Activated T-cell treated with anti-CD3 and anti-CD28 coated beads, Interleukin-2, amount 50 U/mL, for 72 hours (primary cell): Measurements from ENCODE around the gene ARHGEF11. TPM values are rescaled to one million over a fixed set of nuclear protein-coding genes. Genes with fewer than 3 reads are reported as not detected.
A peak's percentile ranks its signal among the peaks of the same experiment; 100 is the strongest.
"Not testable (repeated sequence)": the region's sequence is repeated elsewhere in the genome, so short reads cannot be mapped to it uniquely, and the experiment has no call there.

Experiments
- ATAC-seq, 2 donors: fragments of 150-1000 bp; cut with Tn5 transposase; replicated peaks in 1 of 2; 2 replicates each; pipeline ENCODE4 v1.10.0; 2021; ENCODE audit warnings: moderate library complexity in 2 of 2, mild to moderate bottlenecking in 1 of 2
- DNase-seq, 2 donors: peaks; one replicate each; pipeline ENCODE4 v3.0.0; 2021 to 2022; ENCODE audit warnings: mixed read lengths in 1 of 2
- H3K27ac Mint-ChIP-seq: one replicate; pipeline ENCODE4 v1.8.0; 2022; ENCODE audit warnings: mild to moderate bottlenecking, moderate library complexity, mixed read lengths
- H3K27me3 Mint-ChIP-seq: one replicate; pipeline ENCODE4 v1.8.0; 2022; ENCODE audit warnings: low read depth, mixed read lengths
- H3K36me3 Mint-ChIP-seq, 2 donors: one replicate each; pipeline ENCODE4 v1.8.0; 2022; ENCODE audit warnings: mixed read lengths in 2 of 2, mild to moderate bottlenecking in 1 of 2; ENCODE audit not compliant: insufficient read depth in 2 of 2
- H3K4me1 Mint-ChIP-seq: one replicate; pipeline ENCODE4 v1.8.0; 2022; ENCODE audit warnings: low read depth, mixed read lengths
- H3K4me3 Mint-ChIP-seq, 2 donors: one replicate each; pipeline ENCODE4 v1.8.0; 2022; ENCODE audit warnings: mild to moderate bottlenecking in 2 of 2, mixed read lengths in 2 of 2, moderate library complexity in 2 of 2
- H3K9me3 Mint-ChIP-seq, 2 donors: one replicate each; pipeline ENCODE4 v1.8.0; 2022; ENCODE audit warnings: mixed read lengths in 2 of 2
- total RNA-seq, 2 donors: library from RNA; stranded (reverse); gene quantifications; one replicate each; pipeline ENCODE4 v1.2.3, GENCODE V29; 2022

ARHGEF11 gene
- total RNA-seq, 2 donors from 2014 or later: 4.0 to 5.2 TPM

DNA sequence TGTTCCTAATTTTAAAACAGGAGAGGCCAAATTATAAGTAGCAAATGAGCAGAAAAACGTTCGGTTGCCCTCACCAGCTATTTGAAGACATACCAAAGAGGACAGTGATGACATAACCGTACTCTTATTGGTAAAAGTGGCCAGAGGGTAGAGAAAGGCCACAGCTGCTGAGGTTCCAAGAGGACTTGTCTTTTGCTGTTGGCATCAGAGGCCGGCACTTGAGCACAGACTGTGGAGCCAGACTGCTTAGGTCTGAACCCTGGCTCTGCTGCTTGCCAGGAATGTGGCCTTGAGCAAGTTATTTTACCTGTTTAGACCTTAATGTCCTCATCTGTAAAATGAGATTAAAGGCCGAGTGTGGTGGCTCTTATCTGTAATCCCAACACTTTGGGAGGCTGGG is 39.2 kb upstream of the ARHGEF11 start:
- no peak for ATAC-seq

DNA sequence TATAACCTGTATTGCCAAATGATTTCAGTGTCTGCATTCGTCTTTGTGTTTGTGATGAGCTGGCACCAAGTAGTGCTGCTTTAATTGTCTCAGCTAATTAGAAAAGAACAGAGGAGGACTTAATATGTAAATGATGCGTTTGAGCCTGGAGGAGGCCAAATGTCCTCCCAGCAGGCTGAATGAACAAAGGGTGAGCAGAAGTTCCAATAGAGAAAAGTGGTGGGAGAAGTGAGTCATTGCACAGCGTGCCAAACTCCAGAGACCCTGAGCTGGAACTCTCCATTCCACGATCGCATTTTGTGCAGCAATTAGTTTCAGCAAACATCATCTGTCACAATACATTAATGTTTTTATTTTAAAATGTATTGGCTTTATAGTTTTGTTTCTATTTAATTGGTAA is 36.2 kb upstream of the ARHGEF11 start:
- ATAC-seq (no peak), DNase-seq (no peak)
- Mint-ChIP-seq H3K27ac (no peak overlapping the region), H3K4me3 (no peak overlapping the region), H3K36me3 (no peaks in the 10 kb centered on the region), H3K4me1 (no peaks in the 10 kb centered on the region), H3K27me3 (peaks cover 24% of the 10 kb centered on the region), H3K9me3 (no peaks in the 10 kb centered on the region)

More for the DNA sequence above, 39.2 kb upstream of the ARHGEF11 start:
- Mint-ChIP-seq H3K4me3 (no peak overlapping the region), H3K27me3 (peaks cover 17% of the 10 kb centered on the region), H3K27ac (no peak overlapping the region), H3K4me1 (no peaks in the 10 kb centered on the region), H3K9me3 (no peaks in the 10 kb centered on the region), H3K36me3 (no peaks in the 10 kb centered on the region)
- DNase-seq: no peak

DNA sequence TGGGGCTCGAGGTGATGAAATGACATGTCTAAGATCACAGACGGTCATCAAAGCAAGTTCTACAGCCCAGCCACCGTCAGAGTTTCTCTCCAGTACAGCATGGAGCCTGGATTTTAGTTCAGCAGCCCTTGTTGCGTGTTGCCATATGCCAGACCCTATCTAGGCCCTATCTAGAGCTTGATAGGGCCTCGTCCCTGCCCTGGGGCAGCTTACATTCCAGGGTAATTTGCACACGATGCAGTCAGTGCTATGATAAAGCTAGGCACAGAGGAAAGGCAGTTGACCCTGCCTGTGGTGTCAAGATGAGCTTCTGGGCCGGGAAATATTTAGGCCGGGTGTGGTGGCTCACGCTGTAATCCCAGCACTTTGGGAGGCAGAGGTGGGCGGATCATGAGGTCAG is 35.2 kb upstream of the ARHGEF11 start:
- Mint-ChIP-seq H3K4me3 (no peak overlapping the region), H3K27me3 (peaks cover 24% of the 10 kb centered on the region), H3K4me1 (no peaks in the 10 kb centered on the region), H3K27ac (no peak overlapping the region), H3K9me3 (no peaks in the 10 kb centered on the region), H3K36me3 (no peaks in the 10 kb centered on the region)
- ATAC-seq (no peak), DNase-seq (no peak)

DNA sequence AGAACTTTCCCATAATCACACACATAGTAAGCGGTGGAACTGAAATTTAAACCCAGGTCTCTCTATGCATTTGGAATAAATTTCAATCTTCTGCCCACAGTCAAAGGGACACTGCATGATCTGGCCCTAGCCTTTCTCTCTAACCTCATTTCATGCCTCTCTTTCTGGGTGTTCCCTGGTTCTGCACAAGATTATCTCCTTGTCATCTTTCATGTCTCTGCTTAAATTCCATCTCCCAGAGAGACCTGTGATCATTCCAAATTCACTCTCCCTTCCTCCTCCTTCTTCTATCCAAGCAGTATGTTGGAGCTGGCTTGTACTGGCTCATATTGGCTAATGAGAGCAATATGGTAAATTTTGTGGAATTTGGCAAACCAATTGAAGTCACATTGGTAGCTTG is 31.9 kb upstream of the ARHGEF11 start:
- H3K36me3 Mint-ChIP-seq: no peaks in the 10 kb centered on the region
- H3K27ac Mint-ChIP-seq: no peak overlapping the region
- peaks cover 8% of the 10 kb centered on the region for H3K4me1 Mint-ChIP-seq
- peaks cover 32% of the 10 kb centered on the region for H3K27me3 Mint-ChIP-seq
- H3K4me3 Mint-ChIP-seq: no peak overlapping the region
- no peak for DNase-seq
- no peak for ATAC-seq
- no peaks in the 10 kb centered on the region for H3K9me3 Mint-ChIP-seq

DNA sequence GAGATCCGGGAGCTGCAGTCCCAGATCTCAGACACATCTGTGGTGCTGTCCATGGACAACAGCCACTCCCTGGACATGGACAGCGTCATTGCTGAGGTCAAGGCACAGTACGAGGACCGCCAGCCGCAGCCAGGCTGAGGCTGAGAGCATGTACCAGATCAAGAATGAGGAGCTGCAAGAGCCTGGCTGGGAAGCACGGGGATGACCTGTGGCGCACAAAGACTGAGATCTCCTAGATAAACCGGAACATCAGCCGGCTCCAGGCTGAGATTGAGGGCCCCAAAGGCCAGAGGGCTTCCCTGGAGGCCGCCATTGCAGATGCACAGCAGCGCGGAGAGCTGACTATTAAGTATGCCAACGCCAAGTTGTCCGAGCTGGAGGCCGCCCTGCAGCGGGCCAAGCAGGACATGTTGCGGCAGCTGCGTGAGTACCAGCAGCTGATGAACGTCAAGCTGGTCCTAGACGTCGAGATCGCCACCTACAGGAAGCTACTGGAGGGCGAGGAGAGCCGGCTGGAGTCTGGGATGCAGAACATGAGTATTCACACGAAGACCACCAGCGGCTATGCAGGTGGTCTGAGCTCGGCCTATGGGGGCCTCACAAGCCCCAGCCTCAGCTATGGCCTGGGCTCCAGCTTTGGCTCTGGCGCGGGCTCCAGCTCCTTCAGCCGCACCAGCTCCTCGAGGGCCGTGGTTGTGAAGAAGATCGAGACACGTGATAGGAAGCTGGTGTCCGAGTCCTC is 28.6 kb upstream of the ARHGEF11 start:
- Mint-ChIP-seq H3K9me3 (no peaks in the 10 kb centered on the region), H3K27ac (no peak overlapping the region), H3K4me3 (peak overlapping the region; percentile 18 to 60), H3K4me1 (peaks cover 8% of the 10 kb centered on the region), H3K27me3 (peaks cover 27% of the 10 kb centered on the region), H3K36me3 (no peaks in the 10 kb centered on the region)
- ATAC-seq (no peak), DNase-seq (peak; percentile 54 to 62)

DNA sequence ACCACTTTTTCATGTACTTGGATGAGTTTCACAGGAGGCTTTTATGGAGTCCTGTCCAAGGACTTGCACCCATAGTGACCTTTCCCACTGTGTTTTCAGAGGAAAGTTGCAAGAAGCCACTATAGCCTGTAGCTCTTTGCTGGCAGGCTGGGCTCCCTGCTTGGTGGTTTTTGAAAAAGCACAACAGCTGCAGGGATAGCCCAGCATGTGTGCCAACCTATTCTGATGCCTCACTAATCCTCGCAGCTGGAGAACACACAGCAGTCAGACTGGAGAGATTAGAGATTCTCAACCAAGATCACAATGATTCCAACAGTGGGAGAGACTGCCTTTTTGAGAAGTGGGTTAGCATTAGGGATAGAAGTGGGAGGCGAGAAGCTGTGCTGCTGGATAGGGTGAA is 24.1 kb upstream of the ARHGEF11 start:
- Mint-ChIP-seq H3K27ac (no peak overlapping the region), H3K9me3 (no peaks in the 10 kb centered on the region), H3K4me1 (peaks cover 8% of the 10 kb centered on the region), H3K27me3 (peaks cover 55% of the 10 kb centered on the region), H3K4me3 (no peak overlapping the region), H3K36me3 (no peaks in the 10 kb centered on the region)
- DNase-seq: no peak
- no peak for ATAC-seq

DNA sequence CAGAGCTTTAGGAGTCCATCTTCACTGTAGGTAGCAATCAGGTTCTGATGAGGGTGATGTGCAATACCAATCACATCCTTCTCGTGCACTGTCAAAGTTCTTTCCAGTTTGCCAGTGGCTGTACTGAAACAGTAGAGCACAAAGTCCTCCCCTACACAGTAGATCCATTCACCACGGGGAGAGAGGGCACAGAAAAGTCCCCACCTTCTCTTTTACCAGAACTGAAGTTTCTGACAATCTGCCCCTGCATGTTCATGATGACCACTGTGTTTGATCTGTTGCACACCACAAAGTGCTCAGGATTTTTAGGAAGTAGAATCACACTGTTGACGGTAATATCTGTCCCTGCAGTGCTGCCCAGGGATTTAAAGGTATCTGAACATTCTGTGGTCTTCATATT is 13.7 kb upstream of the ARHGEF11 start:
- H3K4me1 Mint-ChIP-seq, H3K27ac Mint-ChIP-seq, H3K36me3 Mint-ChIP-seq, ATAC-seq, DNase-seq, H3K9me3 Mint-ChIP-seq, H3K4me3 Mint-ChIP-seq: not testable (repeated sequence)
- H3K27me3 Mint-ChIP-seq: peaks cover 37% of the 10 kb centered on the region

DNA sequence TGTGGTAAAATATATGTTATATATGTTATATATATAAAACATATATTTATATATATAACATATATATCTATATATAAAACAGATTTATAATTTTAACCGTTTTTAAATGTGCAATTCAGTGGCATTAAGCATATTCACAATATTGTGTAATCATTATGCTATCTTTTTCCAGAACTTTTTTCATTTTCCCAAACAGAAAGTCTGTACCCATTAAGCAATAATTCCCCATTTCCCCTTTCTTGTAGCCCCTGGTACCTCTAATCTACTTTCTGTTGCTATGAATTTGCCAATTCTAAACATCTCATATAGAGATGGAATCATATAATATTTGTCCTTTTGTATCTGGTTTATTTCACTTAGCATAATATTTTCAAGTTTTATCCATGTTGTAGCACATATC is 10.7 kb upstream of the ARHGEF11 start:
- DNase-seq (no peak), ATAC-seq (no peak)
- H3K27ac Mint-ChIP-seq: no peak overlapping the region
- peaks cover 4 to 9% of the 10 kb centered on the region in 2 donors for H3K36me3 Mint-ChIP-seq
- peaks cover 53% of the 10 kb centered on the region for H3K27me3 Mint-ChIP-seq
- peaks cover 2 to 7% of the 10 kb centered on the region in 2 donors for H3K9me3 Mint-ChIP-seq
- H3K4me3 Mint-ChIP-seq: no peak overlapping the region
- H3K4me1 Mint-ChIP-seq: no peaks in the 10 kb centered on the region

DNA sequence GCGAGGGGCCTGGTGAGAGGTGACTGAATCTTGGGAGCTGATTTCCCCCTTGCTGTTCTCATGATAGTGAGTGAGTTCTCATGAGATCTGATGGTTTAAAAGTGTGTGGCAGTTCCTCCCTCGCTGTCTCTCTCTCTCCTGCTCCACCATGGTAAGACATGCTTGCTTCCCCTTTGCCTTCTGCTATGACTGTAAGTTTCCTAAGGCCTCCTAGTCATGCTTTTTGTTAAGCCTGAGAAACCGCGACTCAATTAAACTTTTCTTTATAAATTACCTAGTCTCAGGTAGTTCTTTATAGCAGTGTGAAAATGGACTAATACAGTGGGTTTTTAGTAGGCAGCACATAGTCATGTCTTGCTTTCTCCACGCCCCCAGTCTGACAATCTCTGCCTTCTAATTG is 10.2 kb upstream of the ARHGEF11 start:
- H3K27ac Mint-ChIP-seq, H3K9me3 Mint-ChIP-seq, DNase-seq, H3K36me3 Mint-ChIP-seq, H3K4me3 Mint-ChIP-seq, H3K4me1 Mint-ChIP-seq: not testable (repeated sequence)
- ATAC-seq: peak in 1 of 2 donors; percentile 21
- H3K27me3 Mint-ChIP-seq: peaks cover 59% of the 10 kb centered on the region

DNA sequence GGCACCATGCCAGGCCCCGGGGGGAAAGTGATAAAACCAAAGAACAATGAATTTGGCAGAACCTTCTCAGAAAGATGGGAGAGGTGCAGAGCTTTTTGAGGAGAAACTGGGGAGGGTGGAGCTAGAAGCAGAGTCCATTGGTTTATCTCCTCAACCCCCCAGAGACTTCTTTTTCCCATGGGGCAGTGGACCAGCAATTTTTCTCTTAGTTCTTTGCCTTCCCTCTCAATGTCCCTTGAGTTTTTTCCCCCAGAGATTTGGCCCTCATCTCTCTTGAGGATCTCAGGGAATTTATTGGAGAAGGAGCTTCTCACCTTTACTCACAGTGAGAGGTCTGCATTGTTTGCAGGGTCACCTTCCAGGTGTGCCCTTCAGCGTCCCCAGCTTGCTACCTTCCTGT is 5.3 kb upstream of the ARHGEF11 start:
- H3K27ac Mint-ChIP-seq: no peak overlapping the region
- DNase-seq (no peak), ATAC-seq (no peak)
- H3K27me3 Mint-ChIP-seq: peaks cover 85% of the 10 kb centered on the region
- peaks cover 5% of the 10 kb centered on the region for H3K4me1 Mint-ChIP-seq
- H3K4me3 Mint-ChIP-seq: no peak overlapping the region
- H3K9me3 Mint-ChIP-seq: peaks cover 0 to 2% of the 10 kb centered on the region in 2 donors
- peaks cover 6% of the 10 kb centered on the region in 2 donors for H3K36me3 Mint-ChIP-seq

DNA sequence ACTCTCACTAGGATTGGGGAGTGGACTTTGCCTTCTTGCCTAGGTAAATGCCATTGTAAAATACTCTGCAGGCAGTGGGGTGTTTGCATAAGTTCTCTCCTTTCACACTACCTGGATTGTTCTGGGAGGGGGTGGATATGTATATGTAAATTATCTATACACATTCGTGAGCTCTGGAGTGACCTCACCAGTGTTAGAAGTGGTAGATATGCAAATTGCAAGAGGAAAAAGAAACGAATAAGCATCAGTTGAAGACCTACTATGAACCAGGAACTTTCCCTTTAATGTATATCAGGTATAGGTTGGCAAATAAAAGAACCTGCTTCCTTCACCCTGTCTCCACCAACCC is 1.5 kb upstream of the ARHGEF11 start:
- Mint-ChIP-seq H3K36me3 (peaks cover 2 to 4% of the 10 kb centered on the region in 2 donors), H3K4me1 (peaks cover 11% of the 10 kb centered on the region), H3K9me3 (no peaks in the 10 kb centered on the region), H3K27ac (no peak overlapping the region), H3K4me3 (peak overlapping the region; percentile 3 to 17), H3K27me3 (peaks cover 92% of the 10 kb centered on the region)
- DNase-seq (no peak), ATAC-seq (no peak)

DNA sequence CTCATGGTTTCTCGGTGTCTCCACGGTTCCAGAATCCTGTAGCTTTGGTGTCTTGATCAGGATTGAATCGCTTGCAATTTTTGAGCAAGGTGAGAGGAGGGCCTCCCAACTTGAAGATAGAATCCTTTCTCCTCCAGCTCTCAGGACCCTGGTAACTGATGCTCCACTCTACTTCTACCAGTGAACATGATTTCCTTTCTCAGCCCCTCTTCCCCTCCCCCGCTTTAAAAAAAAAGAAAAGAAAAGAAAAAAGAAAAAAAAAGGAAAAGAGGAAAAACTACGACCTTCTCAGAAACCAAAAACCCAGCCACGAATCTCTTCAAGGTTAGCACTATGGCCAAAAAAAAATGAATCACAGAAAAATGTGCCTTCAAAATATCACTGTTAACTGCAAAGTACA is 1.2 kb downstream of the ARHGEF11 start:
- Mint-ChIP-seq H3K4me3 (peak overlapping the region in 1 of 2 donors; percentile 16), H3K4me1 (peaks cover 11% of the 10 kb centered on the region), H3K9me3 (no peaks in the 10 kb centered on the region), H3K27me3 (peaks cover 87% of the 10 kb centered on the region), H3K27ac (no peak overlapping the region), H3K36me3 (peaks cover 2 to 3% of the 10 kb centered on the region in 2 donors)
- no peak for ATAC-seq
- DNase-seq: no peak

DNA sequence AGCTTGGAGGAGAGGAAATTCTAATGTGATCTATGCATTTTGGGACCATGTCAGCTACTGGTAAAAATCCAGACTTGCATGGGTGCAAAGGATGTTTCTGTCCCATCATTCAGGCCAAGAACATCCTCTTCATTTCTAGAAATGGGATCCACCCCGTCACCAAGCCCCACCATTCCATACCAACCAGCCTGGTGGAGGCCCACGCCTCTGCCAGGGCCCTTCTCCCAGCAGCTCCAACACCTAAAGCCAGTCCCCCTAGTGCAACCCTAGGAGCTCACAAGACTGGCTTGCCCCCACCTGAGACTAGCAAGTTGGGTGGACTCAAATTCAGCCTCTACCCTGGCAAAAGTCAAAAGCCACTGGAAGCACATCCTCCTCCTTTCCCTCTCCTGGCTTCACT is 1.9 kb downstream of the ARHGEF11 start:
- peaks cover 89% of the 10 kb centered on the region for H3K27me3 Mint-ChIP-seq
- H3K4me3 Mint-ChIP-seq: no peak overlapping the region
- H3K4me1 Mint-ChIP-seq: peaks cover 11% of the 10 kb centered on the region
- peaks cover 2 to 3% of the 10 kb centered on the region in 2 donors for H3K36me3 Mint-ChIP-seq
- no peak overlapping the region for H3K27ac Mint-ChIP-seq
- no peaks in the 10 kb centered on the region for H3K9me3 Mint-ChIP-seq
- ATAC-seq (no peak), DNase-seq (no peak)

DNA sequence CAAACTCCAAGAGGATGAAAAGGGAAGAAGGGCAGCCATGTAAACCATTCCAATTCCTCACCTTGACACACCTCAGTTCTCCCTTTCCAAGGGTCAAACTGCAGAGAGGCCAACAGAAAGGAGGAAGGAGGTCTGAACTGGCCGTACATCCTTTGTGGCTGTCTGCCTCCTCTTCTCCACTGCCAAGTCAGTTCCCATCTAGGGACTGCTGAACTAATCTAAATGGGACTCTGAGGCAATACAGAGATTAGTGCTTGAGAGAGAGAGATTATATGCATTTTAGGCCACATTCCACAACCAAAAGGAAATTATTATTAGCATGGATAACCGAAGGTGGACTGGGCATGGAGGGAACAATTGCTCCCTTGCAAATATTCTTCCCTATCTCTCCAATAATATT is 2.7 kb downstream of the ARHGEF11 start:
- no peak for DNase-seq
- Mint-ChIP-seq H3K4me1 (peaks cover 11% of the 10 kb centered on the region), H3K9me3 (no peaks in the 10 kb centered on the region), H3K4me3 (no peak overlapping the region), H3K27me3 (peaks cover 81% of the 10 kb centered on the region), H3K36me3 (peaks cover 2 to 3% of the 10 kb centered on the region in 2 donors), H3K27ac (no peak overlapping the region)
- no peak for ATAC-seq
